ENCODE results near the gene CTRL.
A peak's percentile ranks its signal among the peaks of the same experiment; 100 is the strongest.

Gene CTRL

DNA sequence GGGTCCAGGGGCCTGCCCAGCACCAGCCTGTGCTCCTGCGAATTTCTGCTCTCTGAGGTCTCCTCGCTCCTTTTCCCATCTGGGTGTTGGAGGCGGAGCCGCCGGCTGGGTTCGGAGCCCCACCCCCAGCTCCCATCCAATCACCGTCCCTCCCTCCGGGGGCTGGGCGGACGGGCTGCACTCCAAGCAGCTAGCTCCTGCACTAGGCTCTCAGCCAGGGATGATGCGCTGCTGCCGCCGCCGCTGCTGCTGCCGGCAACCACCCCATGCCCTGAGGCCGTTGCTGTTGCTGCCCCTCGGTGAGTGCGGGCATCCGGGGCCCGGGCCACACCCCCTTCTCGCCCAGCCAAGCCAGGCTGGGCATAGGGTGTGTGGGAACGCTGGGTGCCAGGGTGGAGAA, 47.0 kb downstream of the CTRL start, which contains the start of gene NRN1L:
NRN1L (plus strand) TSS at position 202 of the 400 bp plus-strand sequence; CDS start at position 221, 19 bp downstream.
- DNase-seq, result no peak

DNA sequence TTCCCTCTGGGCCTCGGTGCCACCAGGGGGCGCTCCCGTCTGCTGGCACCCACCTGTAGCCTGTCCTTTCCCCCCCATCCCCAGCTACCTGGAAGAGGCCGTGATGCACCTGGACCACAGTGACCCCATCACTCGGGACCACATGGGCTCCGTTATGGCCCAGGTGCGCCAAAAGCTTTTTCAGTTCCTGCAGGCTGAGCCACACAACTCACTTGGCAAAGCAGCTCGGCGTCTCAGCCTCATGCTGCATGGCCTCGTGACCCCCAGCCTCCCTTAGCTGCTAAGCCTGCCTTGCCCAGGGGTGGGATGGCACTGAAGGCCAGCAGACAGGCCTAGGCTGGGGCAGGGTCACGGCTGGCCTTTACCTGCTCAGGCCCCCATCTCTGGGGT, 47.8 kb downstream of the CTRL start:
- peak; percentile 78 for DNase-seq

DNA sequence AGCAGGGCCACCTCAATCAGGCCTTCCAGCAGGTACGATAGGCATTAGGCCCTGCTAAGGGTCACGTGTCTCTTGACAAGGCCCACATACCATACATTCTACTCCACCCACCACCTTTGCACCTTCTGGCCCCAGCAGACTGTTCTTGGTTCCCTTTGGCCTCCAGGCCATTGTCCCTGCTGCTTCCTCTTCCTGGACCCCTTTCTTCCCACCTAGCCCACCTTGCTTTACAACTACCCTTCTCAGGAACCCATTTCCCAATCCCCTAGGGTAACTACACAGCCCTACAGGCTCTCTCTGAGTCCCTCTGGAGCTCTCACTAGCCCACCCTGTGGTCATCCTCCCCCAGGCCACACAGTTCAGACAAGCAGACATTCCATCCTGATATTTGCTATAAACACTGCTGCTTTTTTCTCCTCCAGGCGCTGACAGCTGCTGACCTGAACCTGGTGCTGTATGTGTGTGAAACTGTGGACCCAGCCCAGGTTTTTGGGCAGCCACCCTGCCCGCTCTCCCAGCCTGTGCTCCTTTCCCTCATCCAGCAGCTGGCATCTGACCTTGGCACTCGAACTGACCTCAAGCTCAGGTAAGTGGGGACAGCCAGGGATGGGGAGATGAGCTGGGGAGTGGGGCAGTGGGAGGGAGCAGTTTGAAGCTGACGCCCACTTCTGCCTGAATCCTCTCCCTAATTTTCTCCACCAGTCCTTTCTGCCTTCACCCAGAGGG, 48.4 kb downstream of the CTRL start:
- no peak for DNase-seq

DNA sequence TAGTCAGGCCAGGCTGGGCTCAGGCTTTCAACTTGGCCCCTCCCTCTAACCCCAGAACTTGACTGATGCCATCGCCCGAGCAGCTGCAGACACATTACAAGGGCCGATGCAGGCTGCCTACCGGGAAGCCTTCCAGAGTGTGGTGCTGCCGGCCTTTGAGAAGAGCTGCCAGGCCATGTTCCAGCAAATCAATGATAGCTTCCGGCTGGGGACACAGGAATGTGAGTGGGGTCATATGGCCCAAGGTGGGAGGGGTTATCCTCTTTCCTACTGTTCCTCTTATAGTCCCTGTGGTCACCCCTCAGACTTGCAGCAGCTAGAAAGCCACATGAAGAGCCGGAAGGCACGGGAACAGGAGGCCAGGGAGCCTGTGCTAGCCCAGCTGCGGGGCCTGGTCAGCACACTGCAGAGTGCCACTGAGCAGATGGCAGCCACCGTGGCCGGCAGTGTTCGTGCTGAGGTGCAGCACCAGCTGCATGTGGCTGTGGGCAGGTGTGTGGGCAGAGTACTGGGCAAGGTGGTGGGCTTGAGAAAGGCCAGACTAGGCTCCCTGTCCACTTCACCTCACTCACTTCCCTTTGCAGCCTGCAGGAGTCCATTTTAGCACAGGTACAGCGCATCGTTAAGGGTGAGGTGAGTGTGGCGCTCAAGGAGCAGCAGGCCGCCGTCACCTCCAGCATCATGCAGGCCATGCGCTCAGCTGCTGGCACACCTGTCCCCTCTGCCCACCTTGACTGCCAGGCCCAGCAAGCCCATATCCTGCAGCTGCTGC, 49.1 kb downstream of the CTRL start:
- no peak for DNase-seq

DNA sequence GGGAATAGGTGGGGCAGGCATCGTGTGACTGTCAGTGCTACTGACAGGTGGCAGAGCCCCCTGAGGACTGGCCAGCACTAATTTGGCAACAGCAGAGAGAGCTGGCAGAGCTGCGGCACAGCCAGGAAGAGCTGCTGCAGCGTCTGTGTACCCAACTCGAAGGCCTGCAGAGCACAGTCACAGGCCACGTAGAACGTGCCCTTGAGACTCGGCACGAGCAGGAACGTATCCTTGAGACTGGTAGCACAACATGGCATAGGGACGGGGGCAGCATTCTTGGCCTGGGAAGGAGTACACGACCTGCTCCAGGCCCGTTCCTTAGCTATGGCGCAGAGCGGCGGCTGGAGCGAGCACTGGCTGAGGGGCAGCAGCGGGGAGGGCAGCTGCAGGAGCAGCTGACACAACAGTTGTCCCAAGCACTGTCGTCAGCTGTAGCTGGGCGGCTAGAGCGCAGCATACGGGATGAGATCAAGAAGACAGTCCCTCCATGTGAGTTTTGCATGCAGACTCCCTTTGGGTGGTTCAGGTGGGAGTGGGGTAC, 50.0 kb downstream of the CTRL start:
- no peak for DNase-seq

DNA sequence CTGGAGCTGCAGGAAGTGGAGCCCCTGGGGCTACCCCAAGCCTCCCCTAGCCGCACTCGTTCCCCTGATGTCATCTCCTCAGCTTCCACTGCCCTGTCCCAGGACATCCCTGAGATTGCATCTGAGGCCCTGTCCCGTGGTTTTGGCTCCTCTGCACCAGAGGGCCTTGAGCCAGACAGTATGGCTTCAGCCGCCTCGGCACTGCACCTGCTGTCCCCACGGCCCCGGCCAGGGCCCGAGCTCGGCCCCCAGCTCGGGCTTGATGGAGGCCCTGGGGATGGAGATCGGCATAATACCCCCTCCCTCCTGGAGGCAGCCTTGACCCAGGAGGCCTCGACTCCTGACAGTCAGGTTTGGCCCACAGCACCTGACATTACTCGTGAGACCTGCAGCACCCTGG, 51.1 kb downstream of the CTRL start:
- no peak for DNase-seq

DNA sequence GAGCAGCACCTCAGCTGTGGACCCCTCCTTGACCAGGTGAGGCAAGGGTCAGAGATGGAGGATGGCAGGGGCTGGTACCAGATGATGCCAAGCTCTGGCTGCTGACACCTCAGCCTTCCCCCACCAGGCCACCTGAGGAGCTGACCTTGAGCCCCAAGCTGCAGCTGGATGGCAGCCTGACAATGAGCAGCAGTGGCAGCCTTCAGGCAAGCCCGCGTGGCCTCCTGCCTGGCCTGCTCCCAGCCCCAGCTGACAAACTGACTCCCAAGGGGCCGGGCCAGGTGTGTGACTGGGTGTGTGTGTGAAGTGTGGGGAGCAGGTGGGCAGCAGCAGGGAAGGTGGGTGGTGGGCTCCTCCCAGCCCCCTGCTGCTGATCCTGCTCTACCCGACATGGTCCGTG, 51.7 kb downstream of the CTRL start:
- no peak for DNase-seq
